GM18870 (cell line): ENCODE results near the gene LENG8.

Source experiments
- ATAC-seq: cut with Tn5 transposase; IDR thresholded peaks from one replicate; pipeline ENCODE4 v1.9.1; 2021; ENCODE audit warnings: moderate library complexity; ENCODE audit not compliant: unreplicated experiment

LENG8 gene

DNA sequence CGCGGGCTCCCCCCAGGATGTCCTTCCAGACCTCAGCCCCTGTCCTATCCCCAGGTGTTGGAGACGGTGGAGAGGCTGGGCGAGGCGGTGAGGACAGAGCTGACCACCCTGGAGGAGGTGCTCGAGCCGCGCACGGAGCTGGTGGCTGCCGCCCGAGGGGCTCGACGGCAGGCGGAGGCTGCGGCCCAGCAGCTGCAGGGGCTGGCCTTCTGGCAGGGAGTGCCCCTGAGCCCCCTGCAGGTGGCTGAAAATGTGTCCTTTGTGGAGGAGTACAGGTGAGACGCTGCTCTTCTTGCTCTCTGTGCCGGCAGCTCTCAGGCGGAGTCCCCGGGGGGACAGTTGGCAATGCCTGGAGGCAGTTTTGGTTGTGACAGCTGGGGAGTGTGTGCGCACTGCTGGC lies 26.9 kb upstream of the LENG8 start:
- ATAC-seq: no peak

DNA sequence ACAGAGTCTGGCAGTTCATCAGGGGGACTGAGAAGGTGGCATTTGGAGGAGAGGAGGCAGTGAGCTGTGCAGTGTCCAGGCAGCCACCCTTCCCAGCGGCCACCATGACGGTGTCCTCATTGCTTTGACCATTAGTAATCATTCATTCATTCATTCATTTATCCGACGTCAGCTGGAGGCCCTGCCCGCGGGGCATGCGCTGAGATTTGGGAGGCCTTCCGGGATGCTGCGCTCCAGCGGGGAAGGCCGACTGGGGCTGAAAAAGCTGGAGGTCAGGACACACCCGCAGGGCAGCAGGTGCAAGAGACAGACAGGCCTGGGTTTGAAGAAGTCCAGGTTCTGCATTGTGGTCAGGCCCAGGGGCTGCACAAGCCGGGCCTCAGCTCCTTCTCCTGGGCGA lies 24.8 kb upstream of the LENG8 start:
- ATAC-seq: no peak

DNA sequence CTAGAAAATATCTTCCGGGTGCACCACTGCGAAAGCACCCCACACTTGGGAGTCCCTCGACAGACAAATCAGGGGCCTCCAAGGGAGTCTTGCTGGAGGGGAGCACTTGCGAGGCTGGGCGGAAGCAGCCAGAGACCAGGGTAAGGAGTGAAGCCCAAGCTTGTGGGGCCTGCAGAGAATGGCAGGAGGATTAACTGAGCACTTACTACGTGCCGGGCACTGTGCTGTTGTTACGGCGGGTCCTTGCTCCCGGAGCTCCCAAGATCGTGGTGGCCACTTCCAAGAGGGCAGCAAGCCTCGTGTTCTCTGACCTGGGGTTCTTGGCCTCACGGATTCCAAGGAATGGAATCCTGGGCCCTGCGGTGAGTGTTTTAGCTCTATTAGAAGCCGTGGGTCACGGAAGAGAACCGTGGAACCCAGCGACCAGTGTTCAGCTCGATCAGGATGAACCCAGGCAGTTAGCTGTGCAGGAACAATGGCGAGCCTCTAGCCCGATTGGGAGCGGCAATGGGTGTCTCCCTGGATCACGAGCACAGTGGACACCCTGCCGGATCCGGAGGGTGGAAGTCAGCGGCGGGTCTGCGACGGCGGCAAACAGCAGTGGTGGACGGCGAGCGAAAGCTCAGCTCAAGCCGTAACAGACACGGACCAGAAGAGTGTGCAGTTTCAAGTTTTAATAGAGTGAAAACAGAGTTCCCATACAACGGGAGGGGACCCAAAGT lies 24.2 kb upstream of the LENG8 start:
- ATAC-seq: no peak

DNA sequence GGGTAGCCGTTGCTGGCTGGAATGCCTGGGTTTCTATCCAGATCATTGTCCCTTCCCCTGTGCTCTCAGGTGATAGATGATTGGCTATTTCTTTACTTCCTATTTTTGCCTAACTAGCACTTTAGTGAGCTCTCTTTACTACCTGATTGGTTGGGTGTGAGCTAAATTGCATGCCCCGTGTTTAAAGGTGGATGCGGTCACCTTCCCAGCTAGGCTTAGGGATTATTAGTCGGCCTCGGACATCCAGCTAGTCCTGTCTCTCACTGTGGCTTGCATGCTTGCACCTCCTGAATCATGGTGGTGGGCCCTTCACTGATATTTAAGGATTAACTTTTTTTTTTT lies 23.6 kb upstream of the LENG8 start:
- no peak for ATAC-seq

DNA sequence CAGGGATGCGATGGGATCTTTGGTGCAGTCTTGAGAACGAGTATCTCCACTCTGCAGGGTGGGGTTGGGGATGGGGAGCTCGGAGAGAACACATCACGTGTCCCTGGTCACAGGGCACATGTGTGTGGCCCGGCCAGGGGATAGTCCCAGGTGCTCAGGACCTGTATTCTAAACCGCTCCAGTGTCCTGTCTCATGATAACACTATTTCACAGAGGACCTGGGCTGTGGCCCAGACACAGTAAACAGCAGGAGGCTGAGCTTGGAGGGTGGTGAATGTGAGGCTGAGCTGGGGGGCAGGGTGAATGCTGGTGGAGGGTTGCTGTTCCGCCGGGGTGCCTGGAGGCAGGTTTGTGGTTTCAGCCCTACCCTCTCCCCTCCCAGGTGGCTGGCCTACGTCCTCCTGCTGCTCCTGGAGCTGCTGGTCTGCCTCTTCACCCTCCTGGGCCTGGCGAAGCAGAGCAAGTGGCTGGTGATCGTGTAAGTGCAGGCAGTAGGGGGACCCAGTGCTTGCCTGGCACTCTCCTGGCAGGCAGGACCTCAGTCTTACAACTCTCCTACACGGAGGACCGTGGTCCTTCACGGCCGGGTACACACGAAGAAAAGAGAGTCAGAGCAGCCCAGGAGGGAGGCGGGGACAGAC lies 22.6 kb upstream of the LENG8 start:
- no peak for ATAC-seq

DNA sequence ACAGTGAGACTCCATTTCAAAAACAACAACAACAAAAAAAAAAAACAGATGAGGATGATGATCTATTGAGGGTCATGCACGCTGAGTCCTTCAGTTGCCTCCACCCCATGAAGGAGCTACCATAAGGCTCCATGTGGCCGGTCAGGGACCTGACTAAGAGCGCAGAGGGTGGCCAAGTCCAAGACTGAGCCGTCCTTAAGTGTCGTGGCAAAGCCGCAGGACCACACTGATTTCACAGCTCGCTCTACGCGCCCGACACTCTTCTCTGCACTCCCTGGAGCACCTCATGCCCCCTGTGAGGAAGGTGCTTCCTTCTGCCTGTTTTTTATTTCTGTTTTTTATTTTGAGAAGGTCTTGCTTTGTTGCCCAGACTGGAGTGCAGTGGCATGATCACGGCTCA lies 21.4 kb upstream of the LENG8 start:
- ATAC-seq: no peak

DNA sequence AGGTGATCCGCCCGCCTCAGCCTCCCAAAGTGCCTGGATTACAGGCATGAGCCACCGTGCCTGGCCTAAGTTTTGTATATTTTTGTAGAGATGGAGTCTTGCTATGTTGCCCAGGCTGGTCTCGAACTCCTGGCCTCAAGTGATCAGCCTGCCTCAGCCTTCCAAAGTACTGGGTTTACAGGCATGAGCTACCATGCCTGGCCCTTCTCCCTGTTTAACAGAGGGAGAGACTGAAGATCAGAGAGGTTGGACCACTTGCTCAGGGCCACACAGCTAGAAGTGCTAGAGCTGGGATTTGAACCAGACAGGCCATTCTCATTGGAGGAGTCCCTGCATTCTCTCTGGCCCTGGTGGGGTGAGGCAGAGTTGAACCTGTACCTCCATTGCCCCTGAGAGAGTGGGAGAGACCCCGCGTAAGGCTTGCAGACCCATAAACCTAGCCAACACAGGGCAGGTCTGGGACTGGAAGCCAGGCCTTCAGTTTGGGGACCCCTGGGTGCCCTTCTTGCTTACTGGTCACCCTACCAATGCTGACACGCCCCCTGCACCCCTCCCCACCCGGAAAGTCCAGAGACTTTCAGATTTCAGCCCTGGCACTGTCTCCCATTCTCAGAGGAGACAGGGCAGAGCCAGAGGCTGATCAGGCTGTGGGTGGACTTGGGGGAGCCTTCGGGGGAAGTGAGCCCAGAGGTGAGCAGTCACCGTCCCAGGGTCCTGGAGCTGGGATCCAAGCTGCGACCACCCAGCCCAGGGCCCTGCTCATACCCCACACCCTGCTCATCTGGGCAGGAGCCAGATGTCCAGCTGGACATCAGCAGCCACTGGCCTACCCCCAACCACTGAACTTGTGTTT lies 20.4 kb upstream of the LENG8 start:
- no peak for ATAC-seq

DNA sequence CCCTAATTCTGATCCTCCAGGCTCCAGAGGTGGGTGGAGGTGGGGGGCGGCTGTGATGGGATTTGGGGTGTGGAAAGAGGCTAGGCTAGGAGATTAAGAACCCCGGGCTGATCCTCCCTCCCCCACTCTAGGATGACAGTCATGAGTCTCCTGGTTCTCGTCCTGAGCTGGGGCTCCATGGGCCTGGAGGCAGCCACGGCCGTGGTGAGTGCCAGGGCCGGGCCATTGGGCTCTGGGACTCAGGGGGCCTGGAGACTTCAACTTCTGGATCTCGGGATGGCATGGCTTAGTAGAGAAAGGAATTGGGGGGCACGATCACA lies 19.9 kb upstream of the LENG8 start:
- no peak for ATAC-seq

DNA sequence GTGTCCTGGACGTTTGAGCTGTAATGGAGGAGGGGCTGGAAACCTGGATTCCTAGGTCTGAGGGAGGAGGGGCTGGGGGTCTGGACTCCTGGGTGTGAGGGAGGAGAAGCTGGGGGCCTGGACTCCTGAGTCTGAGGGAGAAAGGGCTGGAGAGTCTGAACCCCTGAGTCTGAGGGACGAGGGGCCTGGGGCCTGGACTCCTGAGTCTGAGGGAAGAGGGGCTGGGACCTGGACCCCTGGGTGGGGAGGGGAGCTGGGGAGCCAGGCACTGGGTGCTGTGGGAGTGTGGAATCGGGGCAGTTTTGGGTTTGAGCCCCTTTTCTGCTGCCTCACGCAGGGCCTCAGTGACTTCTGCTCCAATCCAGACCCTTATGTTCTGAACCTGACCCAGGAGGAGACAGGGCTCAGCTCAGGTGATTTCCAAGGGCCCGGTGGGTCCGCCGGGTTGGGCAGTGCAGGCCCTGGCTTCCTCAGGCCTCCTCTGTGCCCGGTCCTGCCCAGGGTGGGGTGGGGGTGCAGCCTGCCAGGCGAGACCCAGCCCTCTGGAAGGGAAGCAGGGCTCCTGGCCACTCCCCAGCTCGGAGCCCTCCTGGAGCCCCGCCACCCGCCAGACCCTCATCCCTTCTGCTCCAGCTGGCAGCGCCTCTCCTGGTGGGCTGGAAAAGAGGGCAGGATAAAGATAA lies 19.3 kb upstream of the LENG8 start:
- ATAC-seq: no peak

DNA sequence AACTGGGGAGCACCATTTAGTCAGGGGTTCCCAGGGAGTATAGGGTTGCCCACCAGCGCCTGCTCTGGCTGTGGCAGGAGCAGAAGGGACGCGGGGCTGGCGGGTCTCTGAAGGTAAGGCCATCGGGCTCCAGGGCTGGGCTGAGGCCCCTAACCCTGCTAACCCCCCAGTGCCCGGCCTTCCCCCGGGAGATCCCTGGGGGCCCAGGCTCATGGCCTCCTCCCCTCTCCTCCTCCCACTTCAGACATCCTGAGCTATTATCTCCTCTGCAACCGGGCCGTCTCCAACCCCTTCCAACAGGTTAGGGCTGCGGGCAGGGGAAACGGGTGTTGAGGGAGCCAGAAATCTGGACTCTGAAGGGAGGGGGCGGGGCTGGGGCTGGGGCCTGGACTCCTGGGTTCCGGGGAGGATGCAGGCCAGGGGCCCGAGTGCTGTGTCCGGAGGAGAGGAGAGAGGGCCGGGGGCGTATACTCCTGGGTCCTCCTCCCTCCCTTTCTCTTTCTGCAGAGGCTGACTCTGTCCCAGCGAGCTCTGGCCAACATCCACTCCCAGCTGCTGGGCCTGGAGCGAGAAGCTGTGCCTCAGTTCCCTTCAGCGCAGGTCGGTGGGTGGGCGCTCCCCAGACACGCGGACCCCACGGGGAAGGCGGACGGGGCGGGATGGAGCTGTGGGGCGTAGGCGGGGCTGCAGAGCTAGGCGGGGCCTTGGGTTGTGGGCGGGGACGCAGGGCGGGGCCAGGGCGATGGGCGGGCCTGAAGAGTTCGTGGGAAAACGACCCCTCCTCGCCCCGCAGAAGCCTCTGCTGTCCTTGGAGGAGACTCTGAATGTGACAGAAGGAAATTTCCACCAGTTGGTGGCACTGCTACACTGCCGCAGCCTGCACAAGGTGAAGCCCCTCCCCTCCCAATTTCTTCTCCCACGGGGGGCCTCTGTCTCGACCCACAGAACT lies 18.4 kb upstream of the LENG8 start:
- no peak for ATAC-seq

DNA sequence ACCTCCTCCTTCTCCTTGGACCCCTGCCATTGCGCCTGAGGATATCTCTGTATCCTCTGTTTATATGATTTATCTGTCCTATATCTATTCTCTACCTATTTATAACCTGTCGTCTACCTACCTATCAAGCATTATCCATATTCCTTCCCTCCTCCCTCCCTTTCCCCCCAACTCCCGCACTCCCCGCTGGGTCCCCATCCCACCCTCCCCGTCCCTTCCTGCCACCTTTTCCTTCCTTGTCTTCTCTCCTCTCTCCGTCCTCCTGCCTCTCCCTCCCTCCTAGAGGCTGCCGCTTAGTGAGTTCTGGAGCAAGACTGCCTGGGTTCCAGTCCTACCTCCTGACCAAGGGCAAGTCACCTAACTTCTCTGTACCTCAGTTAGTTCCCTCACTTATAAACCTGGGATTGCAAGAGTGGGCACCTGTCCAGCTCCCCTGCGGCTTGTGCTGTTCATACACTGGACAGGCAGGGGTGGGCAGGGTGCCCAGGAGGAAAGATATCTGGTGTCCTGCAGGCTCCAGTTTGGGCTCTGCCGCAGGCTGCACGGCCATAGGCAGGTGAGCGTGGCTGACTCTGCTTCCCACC lies 17.7 kb upstream of the LENG8 start:
- ATAC-seq: no peak

DNA sequence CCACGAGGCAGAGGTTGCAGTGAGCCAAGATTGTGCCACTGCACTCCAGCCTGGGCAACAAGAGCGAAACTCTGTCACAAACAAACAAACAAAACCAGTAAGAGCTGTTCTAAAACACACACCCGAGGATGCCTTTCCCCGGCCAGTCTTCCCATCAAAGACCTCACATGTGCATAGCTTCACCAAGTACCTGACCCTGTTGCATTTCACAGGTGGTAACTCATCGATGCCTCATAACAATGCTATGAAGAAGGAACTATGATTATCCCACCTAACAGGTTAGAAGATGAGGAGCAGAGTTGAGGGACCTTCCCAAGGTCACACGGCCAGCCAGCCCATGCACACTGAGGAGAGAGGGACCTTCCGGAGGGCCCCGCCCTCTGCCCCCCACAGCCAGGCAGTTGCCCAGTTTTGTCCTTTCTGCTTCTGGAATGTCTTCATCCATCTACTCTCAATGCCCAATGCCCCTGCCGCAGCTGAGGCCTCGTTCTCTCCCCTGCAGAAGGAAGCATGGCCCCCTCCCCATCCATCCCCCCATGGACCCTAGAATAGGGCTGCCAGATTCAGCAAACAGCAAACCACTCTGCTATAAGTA lies 16.8 kb upstream of the LENG8 start:
- ATAC-seq: no peak

DNA sequence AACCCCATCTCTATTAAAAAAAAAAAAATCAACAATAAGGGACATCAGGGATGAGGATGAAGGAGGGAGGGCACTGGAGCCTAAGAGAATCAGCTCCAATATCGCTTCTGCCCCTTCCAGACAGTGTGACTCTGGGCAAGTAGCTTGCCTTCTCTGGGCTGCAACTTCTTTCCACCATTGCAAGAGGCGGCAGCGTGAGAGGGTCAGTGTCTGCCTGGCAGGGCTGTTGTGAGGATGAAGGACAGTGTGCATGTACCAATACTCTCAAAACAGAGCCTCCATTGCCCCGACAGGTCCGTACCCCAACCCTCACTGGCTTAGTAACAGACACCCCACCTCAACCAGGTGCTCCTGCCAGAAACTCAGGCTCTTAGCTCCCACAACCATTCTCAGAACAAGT lies 15.3 kb upstream of the LENG8 start:
- no peak for ATAC-seq

DNA sequence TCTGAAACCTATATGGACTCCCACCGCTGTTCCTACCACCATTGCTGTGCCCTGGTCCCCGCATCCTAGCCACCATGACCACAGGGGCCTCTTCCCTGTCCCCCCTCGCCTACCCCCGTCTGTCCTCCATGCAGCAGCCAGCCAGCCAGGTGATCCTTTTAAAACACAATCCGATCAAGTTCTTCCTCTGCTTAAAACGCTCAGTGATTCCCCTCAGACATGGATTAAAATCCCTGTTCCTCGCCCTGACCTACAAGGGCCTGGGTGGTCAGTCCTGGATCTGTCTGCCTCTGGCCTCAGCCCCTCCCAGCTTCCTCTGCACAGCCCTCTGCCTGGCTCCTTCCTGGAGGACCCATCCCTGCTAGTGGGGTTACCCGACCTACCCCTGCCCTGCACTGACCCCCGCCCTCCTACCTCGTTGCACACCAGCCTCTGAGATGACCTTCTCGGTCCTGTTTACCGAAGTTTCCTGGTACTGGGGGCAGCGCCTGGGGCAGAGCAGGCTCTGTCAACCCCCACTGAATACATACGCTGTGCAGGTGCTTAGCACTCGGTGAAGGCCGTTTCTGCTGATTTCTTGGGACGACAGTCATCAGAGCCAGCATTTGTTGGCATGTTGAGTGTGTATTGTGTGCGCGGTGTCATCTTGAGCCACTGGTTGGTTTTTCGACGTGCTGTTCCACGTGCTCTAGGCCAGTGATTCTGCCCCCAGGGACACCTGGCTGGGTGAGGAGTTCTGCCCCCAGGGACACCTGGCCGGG lies 14.7 kb upstream of the LENG8 start:
- ATAC-seq: no peak

DNA sequence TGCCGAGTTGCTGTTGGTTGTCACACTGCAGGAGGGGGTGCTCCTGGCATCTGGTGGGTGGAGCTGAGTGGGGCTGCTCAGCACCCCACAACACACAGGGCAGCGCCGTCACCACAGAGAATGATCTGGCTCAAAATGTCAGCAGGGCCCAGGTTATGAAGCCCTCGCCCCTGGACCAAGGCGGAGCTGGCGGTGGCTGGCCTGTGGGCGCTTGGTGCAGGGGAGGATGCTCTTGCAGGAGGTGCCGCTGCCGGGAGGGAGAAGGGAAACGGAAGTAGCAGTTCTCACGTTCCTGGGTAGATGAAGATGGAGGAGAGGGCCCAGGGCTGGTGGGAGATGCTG lies 14.2 kb upstream of the LENG8 start:
- ATAC-seq: no peak

DNA sequence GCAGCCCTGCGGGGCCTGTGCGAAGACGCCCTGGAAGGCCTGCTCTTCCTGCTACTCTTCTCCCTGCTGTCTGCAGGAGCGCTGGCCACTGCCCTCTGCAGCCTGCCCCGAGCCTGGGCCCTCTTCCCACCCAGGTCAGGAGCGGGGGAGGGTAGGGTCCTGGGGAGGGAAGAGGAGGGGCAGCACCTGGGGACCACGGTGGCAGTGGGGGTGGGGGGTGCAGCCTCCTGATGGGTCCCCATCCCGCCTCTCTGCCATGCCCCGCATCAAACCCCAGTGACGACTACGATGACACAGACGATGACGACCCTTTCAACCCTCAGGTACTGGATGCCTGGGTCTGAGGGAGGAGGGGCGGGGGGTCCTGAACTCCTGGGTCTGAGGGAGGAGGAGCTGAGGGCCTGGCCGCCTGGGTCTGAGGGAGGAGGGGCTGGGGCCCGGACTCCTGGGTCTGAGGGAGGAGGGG lies 13.4 kb upstream of the LENG8 start:
- no peak for ATAC-seq

DNA sequence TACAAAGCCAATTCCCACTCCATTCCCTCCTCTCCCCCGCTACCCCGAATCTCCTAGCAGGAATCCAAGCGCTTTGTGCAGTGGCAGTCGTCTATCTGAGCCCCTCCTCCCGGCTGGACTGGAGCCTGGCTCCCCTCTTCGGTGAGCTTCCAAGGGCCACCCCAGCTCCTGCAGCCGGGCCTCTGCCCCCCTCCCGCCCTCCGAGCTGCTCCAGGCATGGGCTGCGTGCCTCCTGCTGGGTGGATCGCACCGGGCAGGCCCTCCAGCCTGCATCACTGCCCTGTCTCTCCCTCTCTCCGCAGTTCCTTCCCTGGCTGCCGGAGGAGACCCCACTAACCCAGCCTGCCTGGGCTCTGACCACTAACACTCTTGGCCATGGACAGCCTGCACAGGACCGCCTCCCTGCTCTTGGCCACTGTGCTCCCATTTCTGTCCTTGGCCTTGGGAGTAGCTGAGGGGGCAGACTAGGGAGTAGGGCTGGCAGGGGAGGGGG lies 12.9 kb upstream of the LENG8 start:
- no peak for ATAC-seq

DNA sequence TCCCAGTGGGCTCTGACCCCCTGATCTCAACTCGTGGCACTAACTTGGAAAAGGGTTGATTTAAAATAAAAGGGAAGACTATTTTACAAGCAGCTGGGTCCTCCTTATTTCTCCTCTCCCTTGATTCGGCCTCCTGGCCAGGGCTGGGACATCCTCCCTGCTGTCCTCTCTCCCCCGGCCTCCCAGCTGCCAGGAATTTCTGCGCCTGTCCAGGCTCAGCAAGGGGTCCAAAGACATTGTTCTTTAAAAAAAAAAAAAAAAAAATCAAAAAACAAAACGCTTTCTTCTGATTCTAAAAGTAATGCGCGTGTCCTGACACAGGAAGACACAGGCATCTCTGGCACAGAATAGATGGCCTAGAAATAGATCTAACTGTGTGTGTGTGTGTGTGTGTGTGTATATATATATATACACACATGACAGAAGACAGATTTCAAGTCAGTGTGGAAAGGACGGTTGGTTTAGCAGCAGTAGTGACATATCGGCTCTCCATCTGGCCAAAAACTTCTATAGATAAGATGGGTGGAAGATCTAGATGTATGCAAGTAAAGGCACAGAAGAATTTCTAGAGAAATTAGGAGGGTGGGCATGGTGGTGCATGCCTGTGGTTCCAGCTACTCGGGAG lies 12.3 kb upstream of the LENG8 start:
- no peak for ATAC-seq
